K562 (cell line): Measurements from ENCODE around the gene DNAJB13. TPM values are rescaled to one million over a fixed set of nuclear protein-coding genes. Genes with fewer than 3 reads are reported as not detected.
A peak's percentile ranks its signal among the peaks of the same experiment; 100 is the strongest.

Experiments
- ATAC-seq: fragments of 200-7000 bp; cut with Tn5 transposase; 3 replicates; pipeline ENCODE4 v1.9.1; 2020; ENCODE audit warnings: moderate library complexity
- BruUV-seq: library from RNA; stranded (reverse); fragments of 400-500 nt; replicated peaks from 2 replicates; lab custom pipeline; 2021; lab: Mats Ljungman, UMichigan
- CTCF ChIA-PET: fragments of 300-600 bp; formaldehyde crosslinking; extraction: SDS; loops from one replicate; lab custom pipeline; 2021; ENCODE audit warnings: low intra/inter-chr PET ratio; lab: Yijun Ruan, JAX
- POLR2A ChIA-PET: fragments of 300-600, 350-650 bp; sonication (Branson Sonifier 250); formaldehyde crosslinking; extraction: SDS; loops from one replicate; lab custom pipeline; 2021; ENCODE audit warnings: antibody characterized with exemption, inconsistent platforms; lab: Yijun Ruan, JAX
- DNase-seq, 4 experiments: peaks; one replicate each; pipeline versions ENCODE4 v3.0.0 to v3.0.0-alpha.2; 2011 to 2018; ENCODE audit warnings: low spot score in 3 of 4, mixed read lengths in 3 of 4; ENCODE audit errors: extremely low read depth in 1 of 4
- FAIRE-seq: peaks from 2 replicates; lab custom pipeline; 2011; peaks lifted over from hg19 to GRCh38; lab: Jason Lieb, UNC
- H2AFZ ChIP-seq: 2 replicates; pipeline ENCODE4 v1.6.0; 2011; ENCODE audit warnings: low read depth, low read length, control low read depth, inconsistent platforms
- H3K27ac ChIP-seq: fragments of 200-600 bp; 3 replicates; pipeline ENCODE4 v1.8.0; 2011; ENCODE audit warnings: low read depth, mild to moderate bottlenecking, control low read depth, inconsistent platforms, low read length, moderate library complexity, mixed read lengths; ENCODE audit errors: extremely low read depth
- H3K27me3 ChIP-seq, 2 experiments: fragments of 300-600 bp in 1 of 2; 2 replicates in 1 of 2; 3 replicates in 1 of 2; pipeline versions ENCODE4 v1.6.0 to v1.8.0; 2011; ENCODE audit warnings: inconsistent platforms in 2 of 2, low read length in 2 of 2, mild to moderate bottlenecking in 1 of 2, mixed read lengths in 1 of 2, moderate library complexity in 1 of 2; ENCODE audit not compliant: control insufficient read depth in 2 of 2, insufficient read depth in 2 of 2
- H3K36me3 ChIP-seq: fragments of 300-600 bp; 3 replicates; pipeline ENCODE4 v1.8.0; 2011; ENCODE audit warnings: mild to moderate bottlenecking, low read length, inconsistent platforms; ENCODE audit not compliant: control insufficient read depth, insufficient read depth
- H3K4me1 ChIP-seq, 2 experiments: fragments of 200-600 bp in 1 of 2; replicated peaks in 1 of 2; 2 replicates in 1 of 2; 3 replicates in 1 of 2; pipeline versions ENCODE4 v1.5.1 to v1.8.0; 2011; ENCODE audit warnings: inconsistent platforms in 2 of 2, low read length in 2 of 2, mild to moderate bottlenecking in 1 of 2, mixed read lengths in 1 of 2, moderate library complexity in 1 of 2; ENCODE audit not compliant: control insufficient read depth in 2 of 2, insufficient read depth in 2 of 2
- H3K4me2 ChIP-seq: 2 replicates; pipeline ENCODE4 v1.6.1; 2011; ENCODE audit warnings: low read length, control low read depth, inconsistent platforms, mixed read lengths; ENCODE audit not compliant: insufficient read depth
- H3K4me3 ChIP-seq: fragments of 200-600 bp; sonication (generic), shearing (Covaris generic); 2 replicates; pipeline ENCODE4 v1.5.1; 2016; ENCODE audit warnings: control low read depth, inconsistent platforms
- H3K79me2 ChIP-seq: fragments of 200-600 bp; 3 replicates; pipeline ENCODE4 v1.8.0; 2011; ENCODE audit warnings: low read length, inconsistent platforms; ENCODE audit not compliant: control insufficient read depth, insufficient read depth
- H3K9ac ChIP-seq, 2 experiments: 2 replicates each; pipeline versions ENCODE4 v1.6.0 to v1.6.1; 2011; ENCODE audit warnings: low read depth in 2 of 2, low read length in 2 of 2, control low read depth in 1 of 2, inconsistent platforms in 1 of 2, mild to moderate bottlenecking in 1 of 2, mixed read lengths in 1 of 2; ENCODE audit not compliant: insufficient read depth in 1 of 2
- H3K9me1 ChIP-seq: one replicate; pipeline ENCODE4 v1.6.0; 2011; ENCODE audit warnings: inconsistent platforms, mild to moderate bottlenecking, low read length, moderate library complexity; ENCODE audit not compliant: control insufficient read depth, insufficient read depth
- H3K9me3 ChIP-seq: replicated peaks from 2 replicates; pipeline ENCODE4 v1.5.1; 2011; ENCODE audit warnings: low read depth, low read length, inconsistent platforms; ENCODE audit not compliant: control insufficient read depth, insufficient read depth
- H4K20me1 ChIP-seq: replicated peaks from 2 replicates; pipeline ENCODE4 v1.6.1; 2011; ENCODE audit warnings: low read length, inconsistent platforms, mixed read lengths; ENCODE audit not compliant: control insufficient read depth, insufficient read depth
- ATF3 ChIP-seq, 2 experiments: fragments of 450-650 bp in 1 of 2; sonication (generic) in 1 of 2; formaldehyde crosslinking in 1 of 2; IDR thresholded peaks in 1 of 2; conservative IDR thresholded peaks in 1 of 2; 2 replicates each; pipeline versions ENCODE4 v1.6.1 to v1.8.1; 2016 to 2023; ENCODE audit warnings: mild to moderate bottlenecking in 2 of 2, moderate library complexity in 2 of 2, inconsistent platforms in 1 of 2, missing genetic modification reagents in 1 of 2
- BRD4 ChIP-seq: fragments of 200-600 bp; sonication (generic); IDR thresholded peaks from 2 replicates; pipeline ENCODE4 v1.6.1; 2017; ENCODE audit warnings: inconsistent platforms
- CEBPG ChIP-seq, 3 experiments: fragments of 200-800 bp in 1 of 3; sonication (Bioruptor generic) in 1 of 3; sonication (generic) in 1 of 3; formaldehyde crosslinking in 1 of 3; IDR thresholded peaks in 2 of 3; conservative IDR thresholded peaks in 1 of 3; 2 replicates each; pipeline versions ENCODE4 v1.6.1 to v1.8.0; 2016 to 2022; ENCODE audit warnings: missing compliant biosample characterization in 2 of 3, missing genetic modification characterization in 2 of 3, mild to moderate bottlenecking in 1 of 3, missing genetic modification reagents in 1 of 3
- CEBPZ ChIP-seq: fragments of 150-350 bp; IDR thresholded peaks from 2 replicates; pipeline ENCODE4 v1.6.1; 2014; ENCODE audit warnings: low read depth, mild to moderate bottlenecking, low read length, borderline replicate concordance
- ERF ChIP-seq: fragments of 450-650 bp; formaldehyde crosslinking; IDR thresholded peaks from 2 replicates; pipeline ENCODE4 v1.4.0; 2020; ENCODE audit warnings: mild to moderate bottlenecking, mixed read lengths
- FOXJ3 ChIP-seq: sonication (generic); formaldehyde crosslinking; IDR thresholded peaks from 2 replicates; pipeline ENCODE4 v1.4.0; 2020; ENCODE audit warnings: mild to moderate bottlenecking, missing genetic modification reagents
- HMGXB4 ChIP-seq: sonication (generic); formaldehyde crosslinking; IDR thresholded peaks from 2 replicates; pipeline ENCODE4 v1.8.1; 2023; ENCODE audit warnings: mild to moderate bottlenecking, missing genetic modification reagents
- NFATC3 ChIP-seq: fragments of 450-650 bp; IDR thresholded peaks from 2 replicates; pipeline ENCODE4 v1.6.1; 2017; ENCODE audit warnings: mild to moderate bottlenecking
- NFE2 ChIP-seq: IDR thresholded peaks from 2 replicates; pipeline ENCODE4 v1.6.1; 2014; ENCODE audit warnings: antibody characterized with exemption, low read depth
- RFX5 ChIP-seq: IDR thresholded peaks from 2 replicates; pipeline ENCODE4 v1.6.1; 2011; ENCODE audit warnings: low read depth, mild to moderate bottlenecking, improper control_type of control experiment, low read length
- TARDBP ChIP-seq: fragments of 450-650 bp; IDR thresholded peaks from 2 replicates; pipeline ENCODE4 v1.6.1; 2016
- TEAD2 ChIP-seq: fragments of 450-650 bp; IDR thresholded peaks from 2 replicates; pipeline ENCODE4 v1.6.1; 2016; ENCODE audit warnings: missing genetic modification characterization, control low read depth, missing compliant biosample characterization
- ZKSCAN3 ChIP-seq: fragments of 250-450 bp; sonication (Bioruptor Pico); IDR thresholded peaks from 2 replicates; pipeline ENCODE4 v1.4.0; 2020
- ZNF134 ChIP-seq: fragments of 250-450 bp; sonication (Bioruptor Pico); conservative IDR thresholded peaks from 2 replicates; pipeline ENCODE4 v1.4.0; 2020
- WGBS: fragments of 100-300 bp; shearing (Covaris generic); methylation state at CpG from one replicate; pipeline ENCODE4 v1.1.6; 2016; ENCODE audit warnings: low coverage, mixed read lengths; ENCODE audit not compliant: insufficient coverage; ENCODE audit errors: missing lambda C conversion rate; 5-methylcytosine and 5-hydroxymethylcytosine counted together
- in situ Hi-C: fragments of 300-500 bp; cut with MboI; formaldehyde crosslinking; loops from 4 replicates; pipeline ENCODE4 v1.15.0; 2018; ENCODE audit warnings: inconsistent platforms, mixed read lengths
- intact Hi-C: fragments of 100-400 bp; cut with micrococcal nuclease; formaldehyde crosslinking; loops from 2 replicates; pipeline ENCODE4 v1.14.2; 2022
- polyA plus RNA-seq, 8 experiments: library from polyadenylated mRNA; depleted of rRNA in 4 of 8; stranded (reverse) in 5 of 8; unstranded in 3 of 8; fragments of >200 nt; fragmentation: Nextera tagmentation in 2 of 8; fragmentation: Illumina TruSeq in 1 of 8; extraction: Ambion mirVana in 2 of 8; extraction: Trizol in 1 of 8; gene quantifications; 2 replicates each; pipeline versions ENCODE4 v1.2.1 to v1.2.3, GENCODE V29; 2011 to 2014; ENCODE audit warnings: inconsistent platforms in 1 of 8, missing spikeins in 1 of 8
- total RNA-seq, 7 experiments: library from RNA; depleted of rRNA in 6 of 7; stranded (reverse); fragments of >200 nt in 6 of 7; fragmentation: Illumina TruSeq in 2 of 7; extraction: Trizol in 2 of 7; gene quantifications; 2 replicates each; pipeline versions ENCODE4 v1.2.1 to v1.2.3, GENCODE V29; 2011 to 2021; ENCODE audit warnings: low replicate concordance in 1 of 7

The DNAJB13 gene
- total and polyA plus RNA-seq, 9 of the 15 experiments (the other 6 are each of a cell fraction or from before 2014, with no cell fraction given), result 0.14 TPM; not detected in 8

- TF ChIP-seq CEBPG (CRISPR knock-in tag; IDR thresholded peaks at IDR 0.05), result no peak
- peak; percentile 39; a peak in 1 of 4 replicates for TF ChIP-seq CEBPG (tag; conservative IDR thresholded peaks at IDR 0.05 in 1 of 2, IDR thresholded peaks at IDR 0.05 in 1 of 2)
- no peak for TF ChIP-seq ZNF134 (CRISPR knock-in tag)
- TF ChIP-seq CEBPZ, result no peak
- no peak for TF ChIP-seq NFATC3
Measured at GRCh38 chr11:74019104-74019738, 68.4 kb downstream of the DNAJB13 start (continued).

GRCh38 chr11:74019860-74020259 is 69.0 kb downstream of the DNAJB13 start:
- POLR2A ChIA-PET, result interaction anchor here (0.6 to 0.8 kb wide), 2 partner anchors 10 to 864 kb away, joined by 3 read pairs; no protein-coding TSS in a partner anchor
- Histone ChIP-seq H3K9ac (no peak overlapping the region; a peak in 1 of 4 replicates), H3K9me3 (no peaks in the 10 kb centered on the region), H3K4me1 (peaks cover 17 to 27% of the 10 kb centered on the region in 2 experiments; a peak in 4 of 5 replicates), H3K4me2 (no peak overlapping the region), H3K9me1 (no peaks in the 10 kb centered on the region), H2AFZ (no peak overlapping the region), H3K27me3 (no peaks in the 10 kb centered on the region), H4K20me1 (peaks cover 6% of the 10 kb centered on the region), H3K4me3 (no peak overlapping the region), H3K79me2 (no peaks in the 10 kb centered on the region), H3K27ac (no peak overlapping the region), H3K36me3 (no peaks in the 10 kb centered on the region; the same call in 2 of the 3 replicates)
- DNase-seq (no peak), FAIRE-seq (no peak), ATAC-seq (no peak)
- 79% methylated on average over 4 of the region's 4 CpGs for WGBS
- BruUV-seq, result no TSS peak
- in situ Hi-C loops (no loop called here), intact Hi-C loops (no loop called here)
- CTCF ChIA-PET, result no interaction called here
- TF ChIP-seq TEAD2 (tag) (no peak), ATF3 (IDR thresholded peaks at IDR 0.05) (no peak), ATF3 (CRISPR knock-in tag; conservative IDR thresholded peaks at IDR 0.05) (no peak), RFX5 (no peak), HMGXB4 (CRISPR knock-in tag) (no peak), NFE2 (no peak), FOXJ3 (CRISPR knock-in tag) (no peak), TARDBP (no peak), ZKSCAN3 (CRISPR knock-in tag) (no peak), ERF (CRISPR knock-in tag) (no peak), BRD4 (no peak)
